GM12878 (cell line): ENCODE measurements around the gene FGF12. TPM values are rescaled to one million over a fixed set of nuclear protein-coding genes. Genes with fewer than 3 reads are reported as not detected.

Experiments
- ATAC-seq: fragments of 200-7000 bp; cut with Tn5 transposase; 3 replicates; pipeline ENCODE4 v1.9.1; 2020; ENCODE audit warnings: mild to moderate bottlenecking, moderate library complexity
- BruUV-seq: library from RNA; stranded (reverse); fragments of 400-500 nt; replicated peaks from 2 replicates; lab custom pipeline; 2021; lab: Mats Ljungman, UMichigan
- CTCF ChIA-PET: fragments of 300-600 bp; sonication (Branson Sonifier 250); formaldehyde crosslinking; extraction: SDS; loops from one replicate; lab custom pipeline; 2021; ENCODE audit warnings: inconsistent platforms; lab: Yijun Ruan, JAX
- POLR2A ChIA-PET: fragments of 350-600 bp; formaldehyde crosslinking; extraction: SDS; loops from one replicate; lab custom pipeline; 2021; ENCODE audit warnings: inconsistent platforms; lab: Charles Lee
- RAD21 ChIA-PET: fragments of 300-600 bp; sonication (Branson Sonifier 250); formaldehyde crosslinking; loops from one replicate; lab custom pipeline; 2023; ENCODE audit warnings: antibody characterized with exemption; ENCODE audit not compliant: unreplicated experiment; lab: Charles Lee
- SMC1A ChIA-PET: fragments of 300-600 bp; sonication (Branson Sonifier 250); formaldehyde crosslinking; loops from one replicate; lab custom pipeline; 2023; ENCODE audit not compliant: unreplicated experiment, uncharacterized antibody; lab: Charles Lee
- DNase-seq: peaks from one replicate; pipeline ENCODE4 v3.0.0-alpha.2; 2011; ENCODE audit warnings: low read depth, low spot score
- FAIRE-seq: peaks from 3 replicates; lab custom pipeline; 2011; peaks lifted over from hg19 to GRCh38; lab: Jason Lieb, UNC
- H2AFZ ChIP-seq: 2 replicates; pipeline ENCODE4 v1.6.0; 2011; ENCODE audit warnings: low read depth, low read length, control low read depth; ENCODE audit not compliant: control insufficient read depth
- H3K27ac ChIP-seq: 2 replicates; pipeline ENCODE4 v1.5.1; 2011; ENCODE audit warnings: control low read depth; ENCODE audit not compliant: control insufficient read depth, insufficient read depth
- H3K27me3 ChIP-seq, 2 experiments: replicated peaks in 1 of 2; 2 replicates each; pipeline versions ENCODE4 v1.6.0 to v1.6.1; 2011; ENCODE audit warnings: low read length in 1 of 2; ENCODE audit not compliant: control insufficient read depth in 2 of 2, insufficient read depth in 2 of 2
- H3K36me3 ChIP-seq, 2 experiments: 2 replicates each; pipeline ENCODE4 v1.5.1; 2011; ENCODE audit warnings: low read length in 1 of 2; ENCODE audit not compliant: control insufficient read depth in 2 of 2, insufficient read depth in 2 of 2
- H3K4me1 ChIP-seq: 2 replicates; pipeline ENCODE4 v1.6.1; 2011; ENCODE audit warnings: mild to moderate bottlenecking, low read length, moderate library complexity, mixed read lengths; ENCODE audit not compliant: control insufficient read depth, insufficient read depth
- H3K4me2 ChIP-seq: 2 replicates; pipeline ENCODE4 v1.6.0; 2011; ENCODE audit warnings: control low read depth; ENCODE audit not compliant: control insufficient read depth, insufficient read depth
- H3K4me3 ChIP-seq: fragments of 200-600 bp; sonication (generic); 2 replicates; pipeline ENCODE4 v1.5.1; 2016
- H3K79me2 ChIP-seq: 2 replicates; pipeline ENCODE4 v1.6.0; 2011; ENCODE audit warnings: low read length; ENCODE audit not compliant: control insufficient read depth, insufficient read depth
- H3K9ac ChIP-seq: 2 replicates; pipeline ENCODE4 v1.8.0; 2011; ENCODE audit warnings: low read length, control low read depth, mixed read lengths; ENCODE audit not compliant: control insufficient read depth, insufficient read depth
- H3K9me3 ChIP-seq: replicated peaks from 3 replicates; pipeline ENCODE4 v1.5.1; 2011; ENCODE audit warnings: mild to moderate bottlenecking, low read length; ENCODE audit not compliant: control insufficient read depth, insufficient read depth
- H4K20me1 ChIP-seq: 2 replicates; pipeline ENCODE4 v1.6.0; 2011; ENCODE audit not compliant: control insufficient read depth, insufficient read depth
- CHD1 ChIP-seq: IDR thresholded peaks from 2 replicates; pipeline ENCODE4 v1.6.1; 2012; ENCODE audit warnings: low read depth, low read length, improper control_type of control experiment
- CUX1 ChIP-seq: IDR thresholded peaks from 2 replicates; pipeline ENCODE4 v1.6.1; 2012; ENCODE audit warnings: improper control_type of control experiment, low read depth, low read length; ENCODE audit not compliant: insufficient replicate concordance
- E2F8 ChIP-seq: fragments of 450-650 bp; IDR thresholded peaks from 2 replicates; pipeline ENCODE4 v1.6.1; 2018; ENCODE audit warnings: mild to moderate bottlenecking, low read depth, moderate library complexity; ENCODE audit not compliant: partially characterized antibody
- EGR1 ChIP-seq, 2 experiments: IDR thresholded peaks; 1 replicate in 1 of 2; 2 replicates in 1 of 2; pipeline ENCODE4 v1.6.1; 2011 to 2012; ENCODE audit warnings: low read depth in 2 of 2, low read length in 2 of 2, borderline replicate concordance in 1 of 2, mild to moderate bottlenecking in 1 of 2, moderate library complexity in 1 of 2
- FOXM1 ChIP-seq: IDR thresholded peaks from 2 replicates; pipeline ENCODE4 v1.6.1; 2012; ENCODE audit warnings: low read depth, mild to moderate bottlenecking, inconsistent platforms, low read length, moderate library complexity
- MAX ChIP-seq: IDR thresholded peaks from 2 replicates; pipeline ENCODE4 v1.6.1; 2012; ENCODE audit warnings: low read depth, low read length, improper control_type of control experiment
- MTA2 ChIP-seq: fragments of 450-650 bp; IDR thresholded peaks from 2 replicates; pipeline ENCODE4 v1.6.1; 2016; ENCODE audit warnings: low read depth, mild to moderate bottlenecking, moderate library complexity
- MXI1 ChIP-seq: fragments of 150-350 bp; IDR thresholded peaks from 2 replicates; pipeline ENCODE4 v1.6.1; 2011; ENCODE audit warnings: low read depth, mild to moderate bottlenecking, inconsistent platforms, low read length, improper control_type of control experiment
- NR2C1 ChIP-seq: fragments of 450-650 bp; IDR thresholded peaks from 2 replicates; pipeline ENCODE4 v1.6.1; 2017; ENCODE audit warnings: antibody characterized with exemption, mild to moderate bottlenecking, moderate library complexity
- NR2C2 ChIP-seq: IDR thresholded peaks from 2 replicates; pipeline ENCODE4 v1.6.1; 2011; ENCODE audit warnings: borderline replicate concordance, low read depth; ENCODE audit not compliant: control insufficient read depth, insufficient read length
- PAX5 ChIP-seq: IDR thresholded peaks from 2 replicates; pipeline ENCODE4 v1.6.1; 2011; ENCODE audit warnings: low read depth, low read length, borderline replicate concordance
- RAD51 ChIP-seq: fragments of 450-650 bp; IDR thresholded peaks from 2 replicates; pipeline ENCODE4 v1.6.1; 2016; ENCODE audit warnings: moderate library complexity, mild to moderate bottlenecking, inconsistent platforms
- RB1 ChIP-seq: fragments of 450-650 bp; formaldehyde crosslinking; IDR thresholded peaks from 2 replicates; pipeline ENCODE4 v1.6.1; 2017; ENCODE audit warnings: mild to moderate bottlenecking, borderline replicate concordance
- SMAD1 ChIP-seq: fragments of 450-650 bp; IDR thresholded peaks from 2 replicates; pipeline ENCODE4 v1.6.1; 2018; ENCODE audit warnings: mild to moderate bottlenecking, low read depth; ENCODE audit not compliant: partially characterized antibody
- SMC3 ChIP-seq: IDR thresholded peaks from 2 replicates; pipeline ENCODE4 v1.6.1; 2011; ENCODE audit warnings: low read length, improper control_type of control experiment, borderline replicate concordance
- TAF1 ChIP-seq: IDR thresholded peaks from 2 replicates; pipeline ENCODE4 v1.6.1; 2011; ENCODE audit warnings: mild to moderate bottlenecking, low read depth, low read length, borderline replicate concordance
- ZNF274 ChIP-seq: IDR thresholded peaks from one replicate; pipeline ENCODE4 v1.8.0; 2011; ENCODE audit not compliant: insufficient read length, insufficient read depth
- ZSCAN29 ChIP-seq: fragments of 450-650 bp; IDR thresholded peaks from 2 replicates; pipeline ENCODE4 v1.6.1; 2017; ENCODE audit warnings: mild to moderate bottlenecking, moderate library complexity
- WGBS: methylation state at CpG from one replicate; pipeline ENCODE4 v1.1.6; 2016; ENCODE audit warnings: low lambda C conversion rate; ENCODE audit not compliant: insufficient replicate concordance, insufficient coverage; ENCODE audit errors: missing lambda C conversion rate; 5-methylcytosine and 5-hydroxymethylcytosine counted together
- in situ Hi-C: fragments of 300-500 bp; cut with MboI; formaldehyde crosslinking; loops from 9 replicates; pipeline ENCODE4 v1.14.3; 2018; ENCODE audit warnings: mixed read lengths
- intact Hi-C: fragments of 100-400 bp; cut with micrococcal nuclease; formaldehyde crosslinking; loops from one replicate; pipeline ENCODE4 v1.14.2; 2022; ENCODE audit not compliant: unreplicated experiment
- polyA plus RNA-seq, 11 experiments: library from polyadenylated mRNA; depleted of rRNA in 4 of 11; unstranded in 6 of 11; stranded (reverse) in 5 of 11; fragments of >200 nt; fragmentation: Nextera tagmentation in 4 of 11; fragmentation: Illumina TruSeq in 1 of 11; extraction: Ambion mirVana in 4 of 11; extraction: Trizol in 1 of 11; gene quantifications; 1 replicate in 1 of 11; 2 replicates in 10 of 11; pipeline versions ENCODE4 v1.2.1 to v1.2.3, GENCODE V29; 2011 to 2016; ENCODE audit warnings: inconsistent platforms in 2 of 11, missing spikeins in 2 of 11, low read depth in 1 of 11
- total RNA-seq, 4 experiments: library from RNA; depleted of rRNA in 3 of 4; stranded (reverse); fragments of >200 nt in 3 of 4; fragmentation: Illumina TruSeq in 1 of 4; extraction: Trizol in 1 of 4; gene quantifications; 2 replicates each; pipeline versions ENCODE4 v1.2.1 to v1.2.3, GENCODE V29; 2013 to 2021

Gene FGF12
- total and polyA plus RNA-seq, 10 of the 15 experiments (the other 5 are each of a cell fraction or from before 2014, with no cell fraction given), result 0.03 to 0.43 (median 0.13) TPM; not detected in 7

- in situ Hi-C loops, result no loop called here
- CTCF ChIA-PET, result interaction anchor here (0.8 kb wide), 1 partner anchor 56 kb away, joined by 3 read pairs; no protein-coding TSS in a partner anchor
- no peak for TF ChIP-seq RB1
- no peak for TF ChIP-seq E2F8
- TF ChIP-seq EGR1 (IDR thresholded peaks at IDR 0.05; ENCODE audit: borderline replicate concordance in 1 of 2, low read depth in 2 of 2, low read length in 2 of 2), result no peak
- no peak for TF ChIP-seq MTA2
- no peak for TF ChIP-seq SMAD1
- TF ChIP-seq PAX5, result no peak
- TF ChIP-seq ZSCAN29, result no peak
- no peak for TF ChIP-seq NR2C1
- TF ChIP-seq MXI1, result no peak
- TF ChIP-seq MAX, result no peak
- TF ChIP-seq CUX1, result no peak
- no peak for TF ChIP-seq FOXM1
- no peak for TF ChIP-seq SMC3
- no peak for TF ChIP-seq CHD1
- no peak for TF ChIP-seq RAD51
- no peak for TF ChIP-seq NR2C2
- no peak for TF ChIP-seq ZNF274
- no peak for TF ChIP-seq TAF1
Measured at GRCh38 chr3:192367616-192368015, 359.7 kb downstream of the FGF12 start.

More at GRCh38 chr3:192367616-192368015, 359.7 kb downstream of the FGF12 start:
- Histone ChIP-seq H3K36me3 (no peaks in the 10 kb centered on the region), H3K4me2 (no peak overlapping the region), H3K4me1 (no peaks in the 10 kb centered on the region), H3K9me3 (no peaks in the 10 kb centered on the region), H3K9ac (no peak overlapping the region), H2AFZ (no peak overlapping the region), H4K20me1 (no peaks in the 10 kb centered on the region), H3K79me2 (no peaks in the 10 kb centered on the region), H3K27me3 (no peaks in the 10 kb centered on the region), H3K27ac (no peak overlapping the region), H3K4me3 (no peak overlapping the region)
- WGBS, result 1% methylated on average over 5 of the region's 5 CpGs
- no TSS peak for BruUV-seq
- ATAC-seq (no peak), DNase-seq (no peak), FAIRE-seq (no peak)
- ChIA-PET POLR2A (no interaction called here), SMC1A (no interaction called here), RAD21 (no interaction called here)
- intact Hi-C loops, result no loop called here
